Jurkat, Clone E6-1 (cell line): ENCODE measurements around the gene CFAP91.
"Not testable (repeated sequence)": the region's sequence is repeated elsewhere in the genome, so short reads cannot be mapped to it uniquely, and the experiment has no call there.

ENCODE experiments used
- DNase-seq: peaks from one replicate; pipeline ENCODE4 v3.0.0-alpha.2; 2011; ENCODE audit warnings: low read depth, low spot score
- H3K4me3 ChIP-seq: 2 replicates; pipeline ENCODE4 v1.5.1; 2011; ENCODE audit warnings: mild to moderate bottlenecking, low read length, control low read depth, moderate library complexity

Gene CFAP91

DNA sequence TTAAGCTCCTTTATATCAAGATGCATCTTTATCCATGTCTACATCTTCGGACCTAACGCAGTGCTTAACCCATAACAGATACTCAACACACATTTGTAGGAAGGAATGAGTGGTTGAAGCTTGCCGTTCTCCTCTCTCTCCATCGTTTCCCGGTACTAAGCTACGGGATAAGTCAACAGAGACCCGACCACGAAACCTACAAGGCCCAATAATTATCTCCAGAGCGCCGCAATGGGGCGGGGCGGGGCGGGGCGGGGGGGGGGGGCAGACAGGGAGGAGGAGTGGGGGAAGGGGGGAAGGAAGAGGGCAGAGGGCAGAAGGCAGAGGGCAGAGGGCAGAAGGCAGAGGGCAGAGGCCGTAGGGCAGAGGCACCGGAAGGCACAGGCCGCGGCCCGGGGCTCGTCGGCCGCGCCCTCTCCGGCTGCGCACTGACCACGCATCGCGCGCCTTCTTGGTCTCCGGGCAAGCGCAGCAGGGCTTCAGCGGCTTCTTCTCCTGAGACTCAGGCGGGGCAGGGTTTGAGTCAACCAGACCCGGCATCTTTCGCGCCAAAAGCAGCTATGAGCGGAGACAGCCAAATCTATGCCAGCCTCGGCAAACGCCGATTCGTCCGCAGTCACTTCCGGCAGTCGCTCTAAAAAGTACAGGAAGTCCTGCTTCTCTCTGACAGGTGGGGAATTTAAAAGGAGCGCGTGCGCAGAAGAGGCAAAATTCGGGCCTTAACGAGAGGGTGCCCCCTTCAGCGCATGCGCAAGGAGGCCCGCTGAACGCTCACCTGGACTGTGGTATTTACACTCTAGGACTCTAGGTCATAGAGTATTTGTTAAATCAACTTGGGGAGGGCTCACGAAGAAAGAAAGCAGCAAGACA, 25.8 kb upstream of the CFAP91 start, which contains the start of gene COX17:
COX17 (minus strand) TSS at position 636 of the 870 bp plus-strand sequence; CDS start at position 540, 96 bp downstream.
- peak within 1 kb of the TSS; percentile 63 for H3K4me3 ChIP-seq
- peak; percentile 97 for DNase-seq

DNA sequence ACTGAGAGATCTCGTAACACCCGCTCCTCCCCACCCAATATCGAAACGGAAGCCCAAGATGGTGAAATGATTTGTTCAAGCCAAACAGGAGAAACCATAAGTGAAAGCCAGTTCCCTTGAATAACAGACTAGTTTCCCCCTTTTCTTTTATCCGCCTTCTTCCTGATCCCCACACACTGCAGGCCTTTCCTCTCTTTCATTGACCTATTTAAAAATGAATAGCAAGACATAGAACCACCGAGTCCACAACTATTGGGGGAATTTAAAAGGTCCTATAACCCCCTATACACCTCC, 25.2 kb upstream of the CFAP91 start:
- H3K4me3 ChIP-seq = peak overlapping the region; percentile 63
- no peak for DNase-seq

GRCh38 chr3:119678209-119678608, 24.6 kb upstream of the CFAP91 start:
- H3K4me3 ChIP-seq, DNase-seq: not testable (repeated sequence)

DNA sequence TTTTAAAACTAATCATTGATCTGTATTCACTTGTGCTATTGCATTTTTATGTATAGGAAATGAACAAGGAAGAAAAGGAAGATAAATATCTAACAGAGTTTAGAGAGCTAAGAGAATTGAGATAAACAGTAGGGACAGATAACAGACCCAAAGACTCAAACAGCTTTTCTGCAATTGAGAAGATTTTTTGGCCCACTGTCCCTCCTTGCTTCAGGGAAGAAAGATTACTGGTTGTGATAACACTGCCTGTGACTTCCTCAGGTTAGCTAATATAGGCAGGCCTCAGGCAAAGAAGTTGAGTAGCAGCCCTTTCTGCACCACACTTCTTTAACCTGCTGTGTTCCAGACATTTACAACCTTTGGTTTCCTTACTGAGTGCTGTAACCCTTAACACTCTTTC, 22.9 kb upstream of the CFAP91 start:
- H3K4me3 ChIP-seq = no peak overlapping the region
- DNase-seq = no peak

DNA sequence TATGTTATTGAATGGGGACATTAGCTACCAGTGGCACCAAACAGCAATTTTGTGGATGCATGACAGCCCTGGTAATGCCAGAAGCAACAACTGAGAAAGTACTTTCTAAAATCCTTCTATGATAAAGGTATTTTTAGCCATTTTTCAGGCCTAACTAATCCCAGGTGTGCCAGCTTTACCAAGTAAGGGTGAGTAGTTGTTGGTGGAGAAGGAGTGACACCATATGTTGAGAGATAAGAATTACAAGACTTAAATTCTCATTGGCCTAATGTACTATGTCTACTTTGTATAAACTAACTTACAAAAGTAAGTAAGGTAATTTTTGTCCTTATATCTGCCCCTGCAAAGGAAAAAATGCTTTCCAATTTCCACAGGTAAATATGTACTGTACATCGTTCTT, 21.5 kb upstream of the CFAP91 start:
- DNase-seq = peak; percentile 29
- H3K4me3 ChIP-seq = no peak overlapping the region

- no peak for DNase-seq
- no peak overlapping the region for H3K4me3 ChIP-seq
These were observed 19.4 kb upstream of the CFAP91 start for GRCh38 chr3:119683421-119683820.

GRCh38 chr3:119690043-119690656, 12.7 kb upstream of the CFAP91 start:
- H3K4me3 ChIP-seq = no peak overlapping the region
- DNase-seq = no peak

DNA sequence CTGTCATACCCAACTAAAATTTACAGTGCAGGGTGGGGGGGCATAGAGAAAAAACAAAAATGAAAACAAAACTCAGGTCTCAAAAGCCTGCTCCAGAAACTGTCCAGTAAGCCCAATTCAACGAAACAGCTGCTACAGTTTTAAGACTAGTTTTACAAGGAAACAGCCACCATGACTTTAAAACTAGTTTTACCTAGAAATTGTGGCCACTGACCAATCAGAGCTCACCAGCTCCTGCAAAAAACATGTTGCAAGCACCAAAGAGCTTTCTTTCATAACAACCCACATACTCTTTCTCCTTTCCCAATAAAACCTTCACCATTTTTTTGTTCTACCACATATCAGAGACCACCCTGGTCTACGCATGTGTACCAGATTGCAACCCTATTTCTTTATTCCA, 7.3 kb upstream of the CFAP91 start:
- H3K4me3 ChIP-seq = no peak overlapping the region
- peak; percentile 21 for DNase-seq

GRCh38 chr3:119697394-119697793, 5.4 kb upstream of the CFAP91 start:
- no peak overlapping the region for H3K4me3 ChIP-seq
- DNase-seq = no peak

GRCh38 chr3:119700269-119700919, 2.4 kb upstream of the CFAP91 start:
- no peak overlapping the region for H3K4me3 ChIP-seq
- no peak for DNase-seq

- H3K4me3 ChIP-seq = no peak overlapping the region
- DNase-seq = no peak
These were observed 1.7 kb upstream of the CFAP91 start for GRCh38 chr3:119700920-119701734.

GRCh38 chr3:119703820-119704531, 1.2 kb downstream of the CFAP91 start:
- H3K4me3 ChIP-seq = no peak overlapping the region

GRCh38 chr3:119715105-119715504, 12.3 kb downstream of the CFAP91 start:
- no peak for DNase-seq

More at GRCh38 chr3:119703820-119704531, 1.2 kb downstream of the CFAP91 start:
- no peak for DNase-seq

DNA sequence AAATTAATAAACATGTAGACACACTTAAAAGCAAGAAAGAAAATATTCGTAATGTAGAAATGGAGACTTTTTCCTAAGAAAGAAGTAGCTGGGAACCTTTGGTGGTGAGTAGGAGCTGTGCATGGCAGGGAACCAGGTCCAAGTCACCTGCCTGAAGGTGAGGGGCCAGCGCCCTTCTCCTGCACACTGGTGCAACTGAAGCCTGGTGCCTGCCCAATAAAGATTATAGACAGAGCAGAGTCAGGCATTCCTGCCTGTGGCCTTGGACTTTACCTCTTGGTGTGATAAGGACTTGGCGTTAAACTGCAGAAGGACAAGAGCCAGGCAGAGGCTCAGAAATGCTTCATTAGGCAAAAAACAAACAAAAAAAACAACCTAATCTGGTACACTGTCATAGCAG, 14.2 kb downstream of the CFAP91 start:
- DNase-seq = no peak
- H3K4me3 ChIP-seq = no peak overlapping the region

More at GRCh38 chr3:119715105-119715504, 12.3 kb downstream of the CFAP91 start:
- H3K4me3 ChIP-seq = no peak overlapping the region

- H3K4me3 ChIP-seq = no peak overlapping the region
- DNase-seq = no peak
These were observed 14.7 kb downstream of the CFAP91 start for GRCh38 chr3:119717520-119717919.

DNA sequence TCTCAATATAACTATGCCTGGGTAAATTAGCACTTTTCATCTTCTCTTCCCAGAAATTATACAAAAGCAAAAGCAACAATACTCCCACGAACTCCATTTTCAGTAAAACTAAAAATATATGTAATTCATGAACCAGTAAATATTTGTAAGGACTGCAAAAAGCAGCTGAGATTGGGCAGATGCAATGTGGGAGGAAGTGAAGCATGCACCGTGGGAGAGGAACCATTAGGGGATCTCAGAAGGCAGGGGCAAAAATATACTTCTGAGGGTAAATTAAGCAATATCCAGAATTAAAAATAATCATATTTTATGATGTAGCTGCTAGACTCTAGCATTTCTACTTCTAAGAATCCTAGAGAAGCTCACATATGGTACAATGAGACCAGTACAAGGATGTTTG, 20.2 kb downstream of the CFAP91 start:
- DNase-seq = no peak

GRCh38 chr3:119726909-119727308, 24.1 kb downstream of the CFAP91 start:
- no peak overlapping the region for H3K4me3 ChIP-seq
- DNase-seq = no peak

More for the DNA sequence above, 20.2 kb downstream of the CFAP91 start:
- no peak overlapping the region for H3K4me3 ChIP-seq

DNA sequence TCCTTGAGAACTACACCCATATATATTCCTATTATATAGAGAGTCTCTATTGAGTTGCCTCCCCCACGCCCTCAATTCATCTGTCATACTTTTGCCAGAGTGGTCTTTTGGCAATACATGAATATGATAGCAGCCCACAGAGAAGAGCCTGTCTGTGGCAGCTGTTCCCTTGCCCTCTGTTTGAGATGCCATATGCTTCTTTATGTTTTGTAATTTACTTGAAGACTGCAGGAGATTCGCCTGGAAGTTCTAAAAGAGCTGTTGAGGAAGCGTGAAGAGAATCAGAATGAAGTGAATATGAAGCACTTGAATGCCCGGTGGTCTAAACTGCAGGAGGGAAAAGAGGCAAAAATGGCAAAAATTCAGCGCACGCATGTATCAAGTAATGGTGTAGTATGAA, 27.2 kb downstream of the CFAP91 start:
- no peak overlapping the region for H3K4me3 ChIP-seq

More for the DNA sequence above, 27.2 kb downstream of the CFAP91 start:
- no peak for DNase-seq
